ENCODE data around the gene ARMC12.

- TF ChIP-seq POLR2AphosphoS5 (IDR thresholded peaks at IDR 0.05; ENCODE audit: borderline replicate concordance, low read depth, low read length) (no peak), EZH2 (IDR thresholded peaks at IDR 0.05) (no peak)
Observed at GRCh38 chr6:35778437-35778836, 41.6 kb downstream of the ARMC12 start.

Data from SK-N-MC (cell line).